Epithelial cell of proximal tubule (primary cell): Measurements from ENCODE around the gene SETX. TPM values are rescaled to one million over a fixed set of nuclear protein-coding genes. Genes with fewer than 3 reads are reported as not detected.
"Not testable (repeated sequence)": the region's sequence is repeated elsewhere in the genome, so short reads cannot be mapped to it uniquely, and the experiment has no call there.

Experiments
- DNase-seq: peaks from one replicate; pipeline ENCODE4 v3.0.0-alpha.2; 2011; ENCODE audit warnings: low read depth
- H3K4me3 ChIP-seq: 2 replicates; pipeline ENCODE4 v1.5.1; 2011; ENCODE audit warnings: low read depth, mild to moderate bottlenecking, low read length
- CTCF ChIP-seq: conservative IDR thresholded peaks from 2 replicates; pipeline ENCODE4 v1.5.1; 2012; ENCODE audit warnings: low read depth, mild to moderate bottlenecking, low read length
- total RNA-seq: library from RNA; depleted of rRNA; stranded (reverse); fragments of >200 nt; gene quantifications from 2 replicates; pipeline ENCODE4 v1.2.3, GENCODE V29; 2015

SETX gene
- total RNA-seq, 1 donor from 2014 or later: 34.7 TPM

- no peak for DNase-seq
- no peak overlapping the region for H3K4me3 ChIP-seq
- TF ChIP-seq CTCF: no peak
These were observed 36.2 kb upstream of the SETX start for GRCh38 chr9:132390966-132391365.

GRCh38 chr9:132387133-132387532, 32.3 kb upstream of the SETX start:
- no peak overlapping the region for H3K4me3 ChIP-seq
- no peak for TF ChIP-seq CTCF
- DNase-seq: no peak

- TF ChIP-seq CTCF: no peak
- no peak overlapping the region for H3K4me3 ChIP-seq
- no peak for DNase-seq
These were observed 29.6 kb upstream of the SETX start for GRCh38 chr9:132384376-132384775.

- no peak for DNase-seq
- no peak for TF ChIP-seq CTCF
- H3K4me3 ChIP-seq: no peak overlapping the region
These were observed 28.7 kb upstream of the SETX start for GRCh38 chr9:132383462-132383883.

GRCh38 chr9:132381966-132382541, 27.3 kb upstream of the SETX start:
- H3K4me3 ChIP-seq: no peak overlapping the region
- no peak for TF ChIP-seq CTCF
- DNase-seq: no peak

- DNase-seq, H3K4me3 ChIP-seq: not testable (repeated sequence)
These were observed 23.6 kb upstream of the SETX start for GRCh38 chr9:132378416-132378815.

GRCh38 chr9:132377769-132378168, 23.0 kb upstream of the SETX start:
- not testable (repeated sequence) for DNase-seq, H3K4me3 ChIP-seq

GRCh38 chr9:132372177-132373095, 17.6 kb upstream of the SETX start:
- no peak overlapping the region for H3K4me3 ChIP-seq
- TF ChIP-seq CTCF: no peak
- DNase-seq: no peak
